Measurements from ENCODE around the gene UTP14C. TPM values are rescaled to one million over a fixed set of nuclear protein-coding genes. Genes with fewer than 3 reads are reported as not detected.

Gene UTP14C
- total and polyA plus RNA-seq, 2 experiments from 2014 or later, result 10.0 to 24.7 TPM

DNA sequence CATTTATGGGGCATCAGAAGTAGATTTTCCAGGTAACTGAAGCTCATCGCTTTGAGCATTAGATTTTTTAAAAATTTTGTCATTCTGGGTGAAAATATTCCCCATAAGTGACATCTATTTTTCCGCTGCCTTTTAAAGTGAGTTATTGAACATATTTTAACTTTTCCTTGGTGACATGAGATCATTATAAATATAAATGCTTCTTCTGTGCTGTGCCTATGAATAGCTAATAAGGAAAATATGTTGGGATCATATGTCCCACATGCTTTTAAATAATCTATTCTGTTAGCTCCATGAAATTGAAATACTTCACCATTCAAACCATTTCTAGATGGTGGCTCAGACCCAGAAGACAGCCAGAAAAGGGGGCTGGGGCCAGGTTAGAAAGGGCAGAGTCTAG lies 27.3 kb upstream of the UTP14C start:
- Histone ChIP-seq H3K36me3 (replicated peaks; ENCODE audit: insufficient read depth, low read depth) (no peaks in the 10 kb centered on the region), H3K4me3 (no peak overlapping the region), H3K27me3 (no peaks in the 10 kb centered on the region), H3K27ac (peak overlapping the region; percentile 67), H3K9me3 (ENCODE audit: low read depth) (no peaks in the 10 kb centered on the region), H2AFZ (no peak overlapping the region), H3K79me2 (peaks cover 75% of the 10 kb centered on the region), H3K4me1 (ENCODE audit: insufficient read depth) (peaks cover 44% of the 10 kb centered on the region), H3K9me2 (replicated peaks; ENCODE audit: insufficient read depth) (no peaks in the 10 kb centered on the region), H4K20me1 (ENCODE audit: insufficient read depth, poor library complexity, severe bottlenecking) (no peaks in the 10 kb centered on the region), H3K4me2 (peak overlapping the region; percentile 69)
- WGBS (ENCODE audit: low lambda C conversion rate, missing lambda C conversion rate), result 98% methylated on average over 2 of the region's 2 CpGs
- TF ChIP-seq EZH2phosphoT487 (IDR thresholded peaks at IDR 0.05; ENCODE audit: low read depth, severe bottlenecking, unreplicated experiment), result no peak
- TF ChIP-seq, protein P1, sequence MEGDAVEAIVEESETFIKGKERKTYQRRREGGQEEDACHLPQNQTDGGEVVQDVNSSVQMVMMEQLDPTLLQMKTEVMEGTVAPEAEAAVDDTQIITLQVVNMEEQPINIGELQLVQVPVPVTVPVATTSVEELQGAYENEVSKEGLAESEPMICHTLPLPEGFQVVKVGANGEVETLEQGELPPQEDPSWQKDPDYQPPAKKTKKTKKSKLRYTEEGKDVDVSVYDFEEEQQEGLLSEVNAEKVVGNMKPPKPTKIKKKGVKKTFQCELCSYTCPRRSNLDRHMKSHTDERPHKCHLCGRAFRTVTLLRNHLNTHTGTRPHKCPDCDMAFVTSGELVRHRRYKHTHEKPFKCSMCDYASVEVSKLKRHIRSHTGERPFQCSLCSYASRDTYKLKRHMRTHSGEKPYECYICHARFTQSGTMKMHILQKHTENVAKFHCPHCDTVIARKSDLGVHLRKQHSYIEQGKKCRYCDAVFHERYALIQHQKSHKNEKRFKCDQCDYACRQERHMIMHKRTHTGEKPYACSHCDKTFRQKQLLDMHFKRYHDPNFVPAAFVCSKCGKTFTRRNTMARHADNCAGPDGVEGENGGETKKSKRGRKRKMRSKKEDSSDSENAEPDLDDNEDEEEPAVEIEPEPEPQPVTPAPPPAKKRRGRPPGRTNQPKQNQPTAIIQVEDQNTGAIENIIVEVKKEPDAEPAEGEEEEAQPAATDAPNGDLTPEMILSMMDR (IDR thresholded peaks at IDR 0.05; ENCODE audit: poor library complexity), result no peak
- no peak for TF ChIP-seq EZH2 (IDR thresholded peaks at IDR 0.05; ENCODE audit: borderline replicate concordance)
- DNase-seq (ENCODE audit: low spot score), result no peak

DNA sequence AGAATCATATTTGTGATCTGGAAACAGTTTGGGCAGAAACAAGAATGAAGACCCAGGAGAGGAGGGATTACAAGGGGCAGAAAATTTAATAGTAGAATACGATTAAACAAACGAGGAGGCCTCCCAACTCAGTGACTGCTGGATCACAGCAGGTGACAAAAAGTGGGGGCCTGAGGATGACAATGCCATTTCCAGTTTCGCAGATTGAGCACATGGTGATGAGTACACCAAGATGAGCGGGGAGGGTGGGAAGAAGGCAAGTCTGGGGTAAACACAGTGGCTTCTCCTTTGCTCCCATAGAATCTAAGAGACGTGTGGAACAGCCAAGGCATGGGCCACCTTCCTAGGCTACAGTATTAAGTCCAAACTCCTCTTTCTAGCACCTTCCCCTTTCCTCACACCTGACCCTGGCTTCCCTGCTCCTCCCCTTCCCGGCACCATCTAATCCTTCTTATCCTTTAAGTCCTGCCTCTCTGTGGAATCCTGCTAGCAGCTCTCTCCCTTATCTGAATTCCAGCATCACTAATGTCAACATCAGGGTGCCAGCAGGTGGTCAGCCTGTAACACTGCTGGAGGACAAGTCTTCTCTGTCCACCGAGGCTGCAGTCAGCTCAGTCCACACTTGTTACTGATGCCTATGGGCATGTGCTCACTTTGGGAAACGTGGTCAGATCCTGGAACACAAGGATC lies 26.7 kb upstream of the UTP14C start:
- Histone ChIP-seq H4K20me1 (ENCODE audit: insufficient read depth, poor library complexity, severe bottlenecking) (no peaks in the 10 kb centered on the region), H2AFZ (no peak overlapping the region), H3K4me2 (peak overlapping the region; percentile 69), H3K79me2 (peaks cover 69% of the 10 kb centered on the region), H3K9me2 (replicated peaks; ENCODE audit: insufficient read depth) (no peaks in the 10 kb centered on the region), H3K27ac (peak overlapping the region; percentile 74), H3K4me3 (no peak overlapping the region), H3K4me1 (ENCODE audit: insufficient read depth) (peaks cover 44% of the 10 kb centered on the region), H3K9me3 (ENCODE audit: low read depth) (no peaks in the 10 kb centered on the region), H3K36me3 (replicated peaks; ENCODE audit: insufficient read depth, low read depth) (no peaks in the 10 kb centered on the region), H3K27me3 (no peaks in the 10 kb centered on the region)
- 51% methylated on average over 8 of the region's 8 CpGs for WGBS (ENCODE audit: low lambda C conversion rate, missing lambda C conversion rate)
- peak; percentile 72 for DNase-seq (ENCODE audit: low spot score)
- TF ChIP-seq, protein P1 (IDR thresholded peaks at IDR 0.05; ENCODE audit: poor library complexity), result no peak
- no peak for TF ChIP-seq EZH2phosphoT487 (IDR thresholded peaks at IDR 0.05; ENCODE audit: low read depth, severe bottlenecking, unreplicated experiment)
- TF ChIP-seq EZH2 (IDR thresholded peaks at IDR 0.05; ENCODE audit: borderline replicate concordance), result no peak

DNA sequence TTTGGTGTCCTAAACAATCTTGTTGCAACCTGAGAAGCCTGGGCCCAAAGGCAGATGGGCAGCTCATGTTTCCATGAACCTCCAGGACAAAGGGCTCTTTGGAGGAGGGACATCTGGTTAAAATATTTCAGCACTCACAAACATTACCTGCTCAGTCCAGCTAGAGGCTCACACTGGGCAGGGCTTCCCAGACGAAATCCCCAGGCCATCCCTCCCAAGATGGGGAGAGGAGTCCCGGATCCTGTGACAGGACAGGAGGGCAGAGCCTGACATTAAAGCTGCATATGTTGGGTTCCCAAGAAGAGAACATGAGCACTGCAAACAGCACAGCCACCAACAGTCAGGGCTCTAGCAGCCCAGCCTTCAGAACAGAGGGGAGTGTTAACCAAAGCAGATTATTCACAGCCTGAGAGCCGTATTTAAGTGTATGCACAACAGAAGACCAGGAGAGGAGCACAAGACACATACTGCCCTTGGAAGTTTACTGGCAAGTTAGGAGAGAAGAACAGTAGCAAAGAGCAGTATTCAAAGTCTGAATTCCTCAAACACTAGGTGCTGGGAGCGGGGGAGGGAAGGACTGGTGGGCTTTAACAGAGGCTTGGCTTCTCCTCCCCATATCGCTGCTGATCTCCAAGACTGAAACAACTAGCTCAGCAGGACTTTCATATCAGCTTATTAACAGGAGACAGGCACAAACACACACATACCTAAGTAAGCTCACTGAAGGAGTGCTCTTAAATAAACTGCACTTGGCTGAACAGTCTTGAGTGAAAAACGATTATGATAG lies 25.6 kb upstream of the UTP14C start:
- WGBS (ENCODE audit: low lambda C conversion rate, missing lambda C conversion rate), result 16% methylated on average over 6 of the region's 6 CpGs
- peak; percentile 41 for DNase-seq (ENCODE audit: low spot score)
- H2AFZ ChIP-seq, result no peak overlapping the region
- H3K27me3 ChIP-seq, result no peaks in the 10 kb centered on the region
- peak overlapping the region; percentile 74 for H3K27ac ChIP-seq
- no peaks in the 10 kb centered on the region for H3K9me2 ChIP-seq (replicated peaks; ENCODE audit: insufficient read depth)
- H3K4me1 ChIP-seq (ENCODE audit: insufficient read depth), result peaks cover 52% of the 10 kb centered on the region
- peak overlapping the region; percentile 69 for H3K4me2 ChIP-seq
- TF ChIP-seq, protein P1 (IDR thresholded peaks at IDR 0.05; ENCODE audit: poor library complexity), result no peak
- TF ChIP-seq EZH2phosphoT487 (IDR thresholded peaks at IDR 0.05; ENCODE audit: low read depth, severe bottlenecking, unreplicated experiment), result no peak
- no peak for TF ChIP-seq EZH2 (IDR thresholded peaks at IDR 0.05; ENCODE audit: borderline replicate concordance)
- H3K9me3 ChIP-seq (ENCODE audit: low read depth), result no peaks in the 10 kb centered on the region
- no peak overlapping the region for H3K4me3 ChIP-seq
- no peaks in the 10 kb centered on the region for H4K20me1 ChIP-seq (ENCODE audit: insufficient read depth, poor library complexity, severe bottlenecking)
- H3K36me3 ChIP-seq (replicated peaks; ENCODE audit: insufficient read depth, low read depth), result no peaks in the 10 kb centered on the region
- H3K79me2 ChIP-seq, result peaks cover 71% of the 10 kb centered on the region
